Measurements from ENCODE around the gene AMBN.

Gene AMBN

DNA sequence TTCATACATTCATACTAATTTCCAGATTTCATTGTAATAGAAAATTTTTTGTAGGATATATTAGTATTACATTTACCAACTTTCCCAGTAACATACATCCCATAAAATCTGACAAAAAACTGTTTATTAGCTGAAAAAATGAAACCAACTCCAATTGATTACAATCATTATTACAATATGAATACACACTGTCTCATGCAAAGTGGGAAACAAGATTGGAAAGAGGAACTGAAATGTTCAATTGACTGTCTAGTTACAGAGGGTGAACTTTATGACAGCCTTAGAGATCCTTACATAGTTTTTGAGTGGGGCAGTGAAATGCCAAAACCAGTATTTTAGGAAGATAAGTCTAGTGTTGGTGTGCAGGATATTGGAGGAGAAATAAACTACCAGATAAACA lies 2.3 kb upstream of the AMBN start:
- no peak for DNase-seq (ENCODE audit: extremely low read depth, low read depth)

DNA sequence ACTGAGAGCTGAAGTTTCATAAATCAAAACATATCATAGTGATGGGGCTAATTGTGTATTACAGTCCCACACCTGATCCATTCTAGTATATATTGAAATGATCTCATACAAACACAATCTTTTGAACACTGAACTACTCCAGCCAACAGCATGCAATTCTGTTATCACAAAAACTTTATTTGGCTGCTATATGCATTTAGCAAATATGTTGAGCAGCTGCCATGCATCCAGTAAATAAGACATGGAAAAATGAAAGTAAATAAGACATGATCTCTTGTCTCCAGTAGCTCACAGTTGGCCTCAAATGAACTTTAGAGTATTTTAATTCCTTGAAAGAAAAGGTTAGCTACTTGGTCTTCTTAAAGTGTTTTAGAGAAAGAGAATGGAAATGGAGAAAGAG lies 2.1 kb downstream of the AMBN start:
- TF ChIP-seq, protein P1, sequence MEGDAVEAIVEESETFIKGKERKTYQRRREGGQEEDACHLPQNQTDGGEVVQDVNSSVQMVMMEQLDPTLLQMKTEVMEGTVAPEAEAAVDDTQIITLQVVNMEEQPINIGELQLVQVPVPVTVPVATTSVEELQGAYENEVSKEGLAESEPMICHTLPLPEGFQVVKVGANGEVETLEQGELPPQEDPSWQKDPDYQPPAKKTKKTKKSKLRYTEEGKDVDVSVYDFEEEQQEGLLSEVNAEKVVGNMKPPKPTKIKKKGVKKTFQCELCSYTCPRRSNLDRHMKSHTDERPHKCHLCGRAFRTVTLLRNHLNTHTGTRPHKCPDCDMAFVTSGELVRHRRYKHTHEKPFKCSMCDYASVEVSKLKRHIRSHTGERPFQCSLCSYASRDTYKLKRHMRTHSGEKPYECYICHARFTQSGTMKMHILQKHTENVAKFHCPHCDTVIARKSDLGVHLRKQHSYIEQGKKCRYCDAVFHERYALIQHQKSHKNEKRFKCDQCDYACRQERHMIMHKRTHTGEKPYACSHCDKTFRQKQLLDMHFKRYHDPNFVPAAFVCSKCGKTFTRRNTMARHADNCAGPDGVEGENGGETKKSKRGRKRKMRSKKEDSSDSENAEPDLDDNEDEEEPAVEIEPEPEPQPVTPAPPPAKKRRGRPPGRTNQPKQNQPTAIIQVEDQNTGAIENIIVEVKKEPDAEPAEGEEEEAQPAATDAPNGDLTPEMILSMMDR (IDR thresholded peaks at IDR 0.05; ENCODE audit: low read depth, low read length), result no peak

More for the DNA sequence above, 2.3 kb upstream of the AMBN start:
- TF ChIP-seq, protein P1 (IDR thresholded peaks at IDR 0.05; ENCODE audit: low read depth, low read length), result no peak

GRCh38 chr4:70600305-70600704 lies 8.2 kb downstream of the AMBN start:
- no peak for DNase-seq (ENCODE audit: extremely low read depth, low read depth)
- TF ChIP-seq, protein P1 (IDR thresholded peaks at IDR 0.05; ENCODE audit: low read depth, low read length), result no peak

More for the DNA sequence above, 2.1 kb downstream of the AMBN start:
- no peak for DNase-seq (ENCODE audit: extremely low read depth, low read depth)

GRCh38 chr4:70600977-70601376 lies 8.9 kb downstream of the AMBN start:
- DNase-seq (ENCODE audit: extremely low read depth, low read depth), result no peak
- TF ChIP-seq, protein P1 (IDR thresholded peaks at IDR 0.05; ENCODE audit: low read depth, low read length), result no peak

DNA sequence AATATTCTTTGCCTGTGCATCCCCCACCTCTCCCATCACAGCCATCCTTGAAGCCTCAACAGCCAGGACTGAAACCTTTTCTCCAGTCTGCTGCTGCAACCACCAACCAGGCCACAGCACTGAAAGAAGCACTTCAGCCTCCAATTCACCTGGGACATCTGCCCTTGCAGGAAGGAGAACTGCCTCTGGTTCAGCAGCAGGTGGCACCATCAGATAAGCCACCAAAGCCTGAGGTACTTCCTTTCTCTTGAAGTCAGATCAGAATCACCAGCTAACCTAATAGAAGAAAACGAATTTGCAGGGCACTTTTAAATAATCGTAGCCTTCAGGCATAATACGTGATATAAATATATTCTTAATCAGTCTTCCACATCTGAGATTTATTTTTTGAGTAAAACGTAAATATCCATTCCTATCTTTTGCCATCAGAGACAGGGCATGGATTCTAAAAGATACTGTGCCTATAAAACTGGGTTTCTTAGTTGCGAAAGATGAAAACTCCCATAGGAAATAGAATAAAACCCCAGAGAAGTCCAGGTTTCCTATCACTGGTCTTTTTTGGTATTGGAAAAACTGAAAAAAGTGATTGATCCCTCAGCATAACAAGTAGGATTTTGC lies 9.5 kb downstream of the AMBN start:
- DNase-seq (ENCODE audit: extremely low read depth, low read depth), result peak; percentile 31
- TF ChIP-seq, protein P1 (IDR thresholded peaks at IDR 0.05; ENCODE audit: low read depth, low read length), result peak; percentile 75

- DNase-seq (ENCODE audit: extremely low read depth, low read depth), result no peak
- TF ChIP-seq, protein P1 (IDR thresholded peaks at IDR 0.05; ENCODE audit: low read depth, low read length), result no peak
These were observed 11.8 kb downstream of the AMBN start for GRCh38 chr4:70603856-70604255.

DNA sequence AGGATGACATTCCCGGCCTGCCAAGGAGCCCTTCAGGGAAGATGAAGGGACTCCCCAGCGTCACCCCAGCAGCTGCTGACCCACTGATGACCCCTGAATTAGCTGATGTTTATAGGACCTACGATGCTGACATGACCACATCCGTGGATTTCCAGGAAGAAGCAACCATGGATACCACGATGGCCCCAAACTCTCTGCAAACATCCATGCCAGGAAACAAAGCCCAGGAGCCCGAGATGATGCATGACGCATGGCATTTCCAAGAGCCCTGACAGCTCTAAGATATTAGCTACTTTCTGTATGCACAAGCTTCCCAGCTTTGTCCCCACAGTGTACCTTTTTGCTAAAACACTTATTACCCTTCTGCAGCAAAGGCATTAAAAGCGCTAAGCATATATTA lies 14.4 kb downstream of the AMBN start:
- TF ChIP-seq, protein P1 (IDR thresholded peaks at IDR 0.05; ENCODE audit: low read depth, low read length), result no peak
- DNase-seq (ENCODE audit: extremely low read depth, low read depth), result no peak

All from AG09319 (cell line).